Kidney glomerular epithelial cell (primary cell): ENCODE data around the gene NRXN3.

Experiments
- DNase-seq: peaks from one replicate; lab custom pipeline; 2025; lab: John Stamatoyannopoulos, UW

Gene NRXN3

GRCh38 chr14:79581912-79582576 lies 1411.9 kb downstream of the NRXN3 start:
- peak; percentile 69 for DNase-seq

- peak; percentile 60 for DNase-seq
Observed at GRCh38 chr14:79583738-79584408, 1413.7 kb downstream of the NRXN3 start.

- DNase-seq, result peak; percentile 96
Observed at GRCh38 chr14:79584679-79585078, 1414.5 kb downstream of the NRXN3 start.

- peak; percentile 80 for DNase-seq
Observed at GRCh38 chr14:79585845-79586244, 1415.7 kb downstream of the NRXN3 start.

- DNase-seq, result no peak
Observed at GRCh38 chr14:79586416-79586815, 1416.2 kb downstream of the NRXN3 start.

GRCh38 chr14:79586989-79587598 lies 1416.9 kb downstream of the NRXN3 start:
- no peak for DNase-seq

GRCh38 chr14:79587875-79588274 lies 1417.7 kb downstream of the NRXN3 start:
- no peak for DNase-seq

- no peak for DNase-seq
Observed at GRCh38 chr14:79588398-79588797, 1418.2 kb downstream of the NRXN3 start.

- DNase-seq, result peak; percentile 81
Observed at GRCh38 chr14:79596551-79596950, 1426.4 kb downstream of the NRXN3 start.

- no peak for DNase-seq
Observed at GRCh38 chr14:79597566-79597965, 1427.4 kb downstream of the NRXN3 start.

- DNase-seq, result no peak
Observed at GRCh38 chr14:79598339-79598738, 1428.2 kb downstream of the NRXN3 start.

GRCh38 chr14:79599239-79599638 lies 1429.1 kb downstream of the NRXN3 start:
- no peak for DNase-seq

GRCh38 chr14:79600406-79600805 lies 1430.2 kb downstream of the NRXN3 start:
- no peak for DNase-seq

- no peak for DNase-seq
Observed at GRCh38 chr14:79601579-79601978, 1431.4 kb downstream of the NRXN3 start.

- DNase-seq, result no peak
Observed at GRCh38 chr14:79602045-79602444, 1431.9 kb downstream of the NRXN3 start.

GRCh38 chr14:79602742-79603141 lies 1432.6 kb downstream of the NRXN3 start:
- DNase-seq, result no peak

- no peak for DNase-seq
Observed at GRCh38 chr14:79605849-79606248, 1435.7 kb downstream of the NRXN3 start.

GRCh38 chr14:79608446-79608845 lies 1438.3 kb downstream of the NRXN3 start:
- DNase-seq, result no peak

GRCh38 chr14:79613625-79614024 lies 1443.5 kb downstream of the NRXN3 start:
- no peak for DNase-seq

GRCh38 chr14:79614448-79614847 lies 1444.3 kb downstream of the NRXN3 start:
- DNase-seq, result no peak

- DNase-seq, result no peak
Observed at GRCh38 chr14:79627058-79627457, 1456.9 kb downstream of the NRXN3 start.

GRCh38 chr14:79629411-79630287 lies 1459.5 kb downstream of the NRXN3 start:
- DNase-seq, result peak; percentile 51
